H1 (cell line): ENCODE data around the gene EPN2. TPM values are rescaled to one million over a fixed set of nuclear protein-coding genes. Genes with fewer than 3 reads are reported as not detected.
A peak's percentile ranks its signal among the peaks of the same experiment; 100 is the strongest.

Experiments used
- CTCF ChIA-PET: fragments of 300-600 bp; sonication (Branson Sonifier 250); formaldehyde crosslinking; loops from one replicate; lab custom pipeline; 2021; ENCODE audit not compliant: partially characterized antibody; lab: Charles Lee
- POLR2A ChIA-PET: fragments of 300-600 bp; sonication (Branson Sonifier 250); formaldehyde crosslinking; loops from one replicate; lab custom pipeline; 2021; ENCODE audit warnings: inconsistent platforms; ENCODE audit not compliant: partially characterized antibody; lab: Charles Lee
- DNase-seq, 2 experiments: peaks; one replicate each; pipeline versions ENCODE4 v3.0.0 to v3.0.0-alpha.2; 2010 to 2022; ENCODE audit warnings: low spot score in 2 of 2, low read depth in 1 of 2, mixed read lengths in 1 of 2
- FAIRE-seq: peaks from 2 replicates; lab custom pipeline; 2011; peaks lifted over from hg19 to GRCh38; lab: Jason Lieb, UNC
- H2AFZ ChIP-seq: 2 replicates; pipeline ENCODE4 v1.8.1; 2012; ENCODE audit warnings: low read length, inconsistent platforms
- H2AK5ac ChIP-seq: 2 replicates; pipeline ENCODE4 v1.6.1; 2013; ENCODE audit warnings: low read depth, low read length
- H2BK120ac ChIP-seq: replicated peaks from 2 replicates; pipeline ENCODE3; 2013; ENCODE audit warnings: low read depth, low read length, inconsistent platforms
- H2BK12ac ChIP-seq: 2 replicates; pipeline ENCODE4 v1.6.1; 2013; ENCODE audit warnings: low read depth, low read length
- H2BK15ac ChIP-seq: 2 replicates; pipeline ENCODE4 v1.6.1; 2013; ENCODE audit warnings: low read length
- H2BK20ac ChIP-seq: 2 replicates; pipeline ENCODE4 v1.6.1; 2013; ENCODE audit warnings: low read length
- H2BK5ac ChIP-seq: 2 replicates; pipeline ENCODE4 v1.6.1; 2013; ENCODE audit warnings: low read depth, low read length
- H3K14ac ChIP-seq: 2 replicates; pipeline ENCODE4 v1.6.1; 2013; ENCODE audit warnings: inconsistent platforms; ENCODE audit not compliant: insufficient read length
- H3K18ac ChIP-seq: 2 replicates; pipeline ENCODE4 v1.6.1; 2013; ENCODE audit warnings: low read length; ENCODE audit errors: extremely low read depth
- H3K23ac ChIP-seq: 2 replicates; pipeline ENCODE4 v1.6.1; 2013; ENCODE audit warnings: inconsistent platforms; ENCODE audit not compliant: insufficient read length
- H3K23me2 ChIP-seq: 2 replicates; pipeline ENCODE4 v1.6.1; 2013; ENCODE audit warnings: low read depth, low read length
- H3K27ac ChIP-seq: 2 replicates; pipeline ENCODE4 v1.6.1; 2011; ENCODE audit warnings: low read depth, low read length, inconsistent platforms
- H3K27me3 ChIP-seq, 4 experiments: replicated peaks in 1 of 4; 1 replicate in 1 of 4; 2 replicates in 3 of 4; pipeline versions ENCODE4 v1.6.1 to v1.8.1; 2011 to 2013; ENCODE audit warnings: low read length in 3 of 4, mild to moderate bottlenecking in 3 of 4, inconsistent platforms in 2 of 4, mixed read lengths in 2 of 4, moderate library complexity in 1 of 4; ENCODE audit not compliant: control insufficient read depth in 3 of 4, insufficient read depth in 3 of 4; ENCODE audit errors: extremely low read depth in 1 of 4
- H3K36me3 ChIP-seq, 4 experiments: 2 replicates each; pipeline versions ENCODE4 v1.6.1 to v1.8.1; 2011 to 2013; ENCODE audit warnings: mild to moderate bottlenecking in 4 of 4, low read length in 3 of 4, moderate library complexity in 2 of 4, control low read depth in 1 of 4, inconsistent platforms in 1 of 4; ENCODE audit not compliant: insufficient read depth in 4 of 4, control insufficient read depth in 2 of 4
- H3K4ac ChIP-seq: replicated peaks from 2 replicates; pipeline ENCODE3; 2013; ENCODE audit warnings: low read length, low read depth, mixed read lengths, inconsistent platforms; ENCODE audit not compliant: insufficient read length
- H3K4me1 ChIP-seq, 4 experiments: replicated peaks in 1 of 4; 1 replicate in 1 of 4; 2 replicates in 3 of 4; pipeline versions ENCODE4 v1.6.1 to v1.8.1; 2011 to 2013; ENCODE audit warnings: low read length in 3 of 4, inconsistent platforms in 2 of 4, mixed read lengths in 1 of 4; ENCODE audit not compliant: insufficient read depth in 4 of 4, control insufficient read depth in 3 of 4
- H3K4me2 ChIP-seq, 2 experiments: 2 replicates each; pipeline versions ENCODE4 v1.6.1 to v1.8.1; 2011 to 2013; ENCODE audit warnings: low read depth in 2 of 2, low read length in 2 of 2, control low read depth in 1 of 2, inconsistent platforms in 1 of 2, mild to moderate bottlenecking in 1 of 2; ENCODE audit not compliant: insufficient read depth in 1 of 2
- H3K4me3 ChIP-seq, 4 experiments: fragments of 200-600, 300-600 bp in 1 of 4; sonication (generic), shearing (Covaris generic), sonication (Bioruptor Twin) in 1 of 4; 2 replicates each; pipeline versions ENCODE4 v1.5.1 to v1.8.1; 2011 to 2016; ENCODE audit warnings: low read length in 4 of 4, low read depth in 3 of 4, control low read depth in 2 of 4, inconsistent platforms in 2 of 4, mild to moderate bottlenecking in 2 of 4, mixed read lengths in 1 of 4, moderate library complexity in 1 of 4; ENCODE audit not compliant: insufficient read depth in 2 of 4; ENCODE audit errors: extremely low read depth in 1 of 4
- H3K56ac ChIP-seq: replicated peaks from 2 replicates; pipeline ENCODE3; 2013; ENCODE audit warnings: low read depth, mild to moderate bottlenecking, mixed read lengths, low read length, inconsistent platforms; ENCODE audit not compliant: insufficient read length
- H3K79me1 ChIP-seq: 2 replicates; pipeline ENCODE4 v1.6.1; 2013; ENCODE audit warnings: low read depth, low read length, control low read depth
- H3K79me2 ChIP-seq, 2 experiments: 2 replicates each; pipeline versions ENCODE4 v1.6.1 to v1.8.1; 2012 to 2013; ENCODE audit warnings: low read length in 2 of 2, mild to moderate bottlenecking in 2 of 2, inconsistent platforms in 1 of 2; ENCODE audit not compliant: insufficient read depth in 2 of 2, control insufficient read depth in 1 of 2
- H3K9ac ChIP-seq, 4 experiments: replicated peaks in 1 of 4; 1 replicate in 1 of 4; 2 replicates in 3 of 4; pipeline versions ENCODE4 v1.6.1 to v1.8.1; 2011 to 2013; ENCODE audit warnings: low read depth in 3 of 4, low read length in 3 of 4, control low read depth in 2 of 4, mild to moderate bottlenecking in 2 of 4, moderate library complexity in 2 of 4, inconsistent platforms in 1 of 4; ENCODE audit errors: extremely low read depth in 1 of 4
- H3K9me3 ChIP-seq, 2 experiments: 2 replicates each; pipeline versions ENCODE4 v1.6.1 to v1.8.1; 2012 to 2013; ENCODE audit warnings: mild to moderate bottlenecking in 2 of 2, moderate library complexity in 2 of 2, control low read depth in 1 of 2, inconsistent platforms in 1 of 2, low read depth in 1 of 2, low read length in 1 of 2, mixed read lengths in 1 of 2; ENCODE audit not compliant: insufficient read depth in 2 of 2
- H4K20me1 ChIP-seq, 2 experiments: replicated peaks in 1 of 2; 2 replicates each; pipeline versions ENCODE3 to v1.8.1; 2011 to 2013; ENCODE audit warnings: inconsistent platforms in 2 of 2, low read length in 2 of 2, mild to moderate bottlenecking in 1 of 2; ENCODE audit not compliant: insufficient read depth in 2 of 2, control insufficient read depth in 1 of 2
- H4K5ac ChIP-seq: 2 replicates; pipeline ENCODE4 v1.6.1; 2013; ENCODE audit warnings: low read length, low read depth, mixed read lengths, inconsistent platforms; ENCODE audit not compliant: insufficient read length
- H4K8ac ChIP-seq: 2 replicates; pipeline ENCODE4 v1.8.0; 2013; ENCODE audit warnings: mild to moderate bottlenecking, moderate library complexity, low read length, inconsistent platforms; ENCODE audit not compliant: insufficient read depth; ENCODE audit errors: extremely low read depth
- H4K91ac ChIP-seq: replicated peaks from 2 replicates; pipeline ENCODE3; 2013; ENCODE audit warnings: low read length, mixed read lengths, inconsistent platforms; ENCODE audit not compliant: insufficient read length
- BCL11A ChIP-seq, 2 experiments: IDR thresholded peaks; one replicate each; pipeline ENCODE4 v1.6.1; 2011; ENCODE audit warnings: low read depth in 2 of 2, low read length in 2 of 2, mild to moderate bottlenecking in 2 of 2
- CREB1 ChIP-seq: IDR thresholded peaks from 2 replicates; pipeline ENCODE4 v1.6.1; 2012; ENCODE audit warnings: inconsistent platforms
- GABPA ChIP-seq: IDR thresholded peaks from 2 replicates; pipeline ENCODE4 v1.6.1; 2011; ENCODE audit warnings: mild to moderate bottlenecking, low read length, moderate library complexity, borderline replicate concordance; ENCODE audit not compliant: insufficient read depth
- HDAC6 ChIP-seq: IDR thresholded peaks from one replicate; pipeline ENCODE4 v1.7.1; 2012; ENCODE audit warnings: low read depth, mild to moderate bottlenecking, inconsistent platforms, low read length, moderate library complexity
- RFX5 ChIP-seq: IDR thresholded peaks from 2 replicates; pipeline ENCODE4 v1.6.1; 2011; ENCODE audit warnings: low read depth, low read length, improper control_type of control experiment, borderline replicate concordance
- SAP30 ChIP-seq: fragments of 300-600 bp; sonication (generic); IDR thresholded peaks from 2 replicates; pipeline ENCODE4 v1.7.1; 2012; ENCODE audit warnings: low read length, moderate library complexity, mild to moderate bottlenecking, inconsistent platforms; ENCODE audit not compliant: insufficient read depth, insufficient replicate concordance
- TAF7 ChIP-seq: optimal IDR thresholded peaks from 2 replicates; pipeline ENCODE3; 2011; ENCODE audit warnings: low read depth, mild to moderate bottlenecking, inconsistent platforms, low read length, moderate library complexity, borderline replicate concordance
- TEAD4 ChIP-seq: IDR thresholded peaks from 2 replicates; pipeline ENCODE4 v1.6.1; 2012; ENCODE audit warnings: low read depth, low read length, inconsistent platforms, mixed read lengths
- ZNF274 ChIP-seq: IDR thresholded peaks from 2 replicates; pipeline ENCODE4 v1.7.0; 2012; ENCODE audit warnings: low read length, borderline replicate concordance; ENCODE audit errors: extremely low read depth
- WGBS, 2 experiments: shearing (Covaris generic) in 1 of 2; methylation state at CpG; one replicate each; pipeline versions ENCODE4 v1.1.6 to v1.1.7; 2013 to 2015; ENCODE audit warnings: low lambda C conversion rate in 2 of 2, mixed read lengths in 2 of 2, inconsistent platforms in 1 of 2, low coverage in 1 of 2, missing lambda C conversion rate in 1 of 2; ENCODE audit not compliant: insufficient replicate concordance in 2 of 2, insufficient coverage in 1 of 2, insufficient read length in 1 of 2; ENCODE audit errors: extremely low coverage in 1 of 2, missing lambda C conversion rate in 1 of 2; 5-methylcytosine and 5-hydroxymethylcytosine counted together
- polyA plus RNA-seq, 7 experiments: library from polyadenylated mRNA; depleted of rRNA in 3 of 7; stranded (reverse) in 5 of 7; unstranded in 2 of 7; fragments of >200 nt in 5 of 7; fragments of 200-250 nt in 2 of 7; gene quantifications; 1 replicate in 5 of 7; 2 replicates in 1 of 7; 4 replicates in 1 of 7; pipeline versions ENCODE4 v1.2.1 to v1.2.3, GENCODE V29; 2011 to 2013; ENCODE audit warnings: missing spikeins in 2 of 7, mixed read lengths in 2 of 7
- total RNA-seq: library from RNA; stranded (reverse); fragmentation: NEBNext Ultra II Directional; extraction: Animal tissue kit (Norgen Biotek cat#: 25700); gene quantifications from 2 replicates; pipeline ENCODE4 v1.2.1, GENCODE V29; 2021

The EPN2 gene
- total and polyA plus RNA-seq, 2 of the 8 experiments (the other 6 are each of a cell fraction or from before 2014, with no cell fraction given): 28.7 to 55.8 TPM

GRCh38 chr17:19265755-19266154 is 28.6 kb downstream of the EPN2 start:
- FAIRE-seq (no peak), DNase-seq (no peak)
- H4K5ac ChIP-seq: no peak overlapping the region
- H4K20me1 ChIP-seq: peaks cover 6 to 32% of the 10 kb centered on the region in 2 experiments
- H3K79me1 ChIP-seq: peaks cover 15% of the 10 kb centered on the region; the same call in 1 of the 2 replicates
- H3K4ac ChIP-seq: no peak overlapping the region
- no peak overlapping the region for H3K18ac ChIP-seq
- no peak overlapping the region for H3K27ac ChIP-seq
- 0 out of 2 replicates have a peak overlapping the region, but pooled peaks have one; percentile 76 for H2AK5ac ChIP-seq
- no peak overlapping the region for H3K23ac ChIP-seq
- H2BK12ac ChIP-seq: no peak overlapping the region
- no peaks in the 10 kb centered on the region for H3K23me2 ChIP-seq
- H2BK5ac ChIP-seq: no peak overlapping the region
- no peak overlapping the region for H3K9ac ChIP-seq
- H3K4me1 ChIP-seq: peaks cover 0 to 3% (median under 1%) of the 10 kb centered on the region in 4 experiments; a peak in 4 of 7 replicates
- no peak overlapping the region for H2BK15ac ChIP-seq
- H3K79me2 ChIP-seq: peaks cover 0 to 62% of the 10 kb centered on the region in 2 experiments; a peak in 3 of 4 replicates
- ChIA-PET CTCF (interaction anchor here (1.5 kb wide), 1 partner anchor 25 kb away, joined by 4 read pairs; no protein-coding TSS in a partner anchor), POLR2A (interaction anchor here (1.1 kb wide), 1 partner anchor 19 kb away, joined by 3 read pairs; no protein-coding TSS in a partner anchor)
- no peak overlapping the region for H3K14ac ChIP-seq
- H3K56ac ChIP-seq: no peak overlapping the region
- H3K36me3 ChIP-seq: no peaks in the 10 kb centered on the region; a peak in 1 of 8 replicates
- H2BK120ac ChIP-seq: no peak overlapping the region
- H3K9me3 ChIP-seq: no peaks in the 10 kb centered on the region
- no peak overlapping the region for H4K91ac ChIP-seq
- 95% methylated on average over 6 of the region's 6 CpGs; no CpG with 5 or more reads in 1 of the 2 experiments for WGBS, 2 experiments
- no peak overlapping the region for H4K8ac ChIP-seq
- no peak for TF ChIP-seq TAF7
- no peak for TF ChIP-seq BCL11A (IDR thresholded peaks at IDR 0.05; ENCODE audit: low read depth in 2 of 2, low read length in 2 of 2)
- no peak for TF ChIP-seq TEAD4
- no peak for TF ChIP-seq CREB1
- no peak for TF ChIP-seq GABPA
- no peak for TF ChIP-seq ZNF274
- TF ChIP-seq SAP30: no peak
- TF ChIP-seq HDAC6: no peak
- TF ChIP-seq RFX5: no peak
- no peaks in the 10 kb centered on the region for H3K27me3 ChIP-seq
- no peak overlapping the region for H2BK20ac ChIP-seq
- no peak overlapping the region for H2AFZ ChIP-seq
- H3K4me3 ChIP-seq: no peak overlapping the region
- no peak overlapping the region for H3K4me2 ChIP-seq
